ENCODE measurements around the gene SPATA22. TPM values are rescaled to one million over a fixed set of nuclear protein-coding genes. Genes with fewer than 3 reads are reported as not detected.

Gene SPATA22
- polyA plus RNA-seq, 1 of the 3 experiments (the other 2 are of a cell fraction) = not detected

GRCh38 chr17:3512505-3513171 is 41.0 kb upstream of the SPATA22 start:
- Histone ChIP-seq H3K4me2 (no peak overlapping the region), H4K20me1 (ENCODE audit: insufficient read depth) (no peaks in the 10 kb centered on the region), H3K9ac (no peak overlapping the region), H3F3A (replicated peaks; ENCODE audit: insufficient read depth) (no peaks in the 10 kb centered on the region), H3K9me2 (no peaks in the 10 kb centered on the region), H3K4me3 (ENCODE audit: low read depth in 2 of 2, low read length in 1 of 2) (no peak overlapping the region), H3K9me3 (no peaks in the 10 kb centered on the region), H2AFZ (ENCODE audit: low read depth) (no peak overlapping the region), H3K36me3 (replicated peaks in 1 of 2; ENCODE audit: control insufficient read depth in 1 of 2, insufficient read depth in 2 of 2, low read length in 1 of 2) (no peaks in the 10 kb centered on the region), H3K79me2 (ENCODE audit: insufficient read depth) (no peaks in the 10 kb centered on the region), H3K27me3 (ENCODE audit: insufficient read depth) (no peaks in the 10 kb centered on the region), H3K4me1 (ENCODE audit: control insufficient read depth in 1 of 2, insufficient read depth in 2 of 2, low read depth in 1 of 2, low read length in 1 of 2) (no peaks in the 10 kb centered on the region), H3K27ac (ENCODE audit: low read depth in 2 of 2, low read length in 1 of 2) (no peak overlapping the region)
- TF ChIP-seq REST (IDR thresholded peaks at IDR 0.05; ENCODE audit: low read depth, low read length) (no peak), RCOR1 (IDR thresholded peaks at IDR 0.05; ENCODE audit: low read length) (no peak), FOXJ3 (CRISPR knock-in tag; IDR thresholded peaks at IDR 0.05) (no peak), TEAD4 (IDR thresholded peaks at IDR 0.05; ENCODE audit: borderline replicate concordance, insufficient read depth) (no peak), GABPA (IDR thresholded peaks at IDR 0.05; ENCODE audit: low read depth) (no peak), FOSL2 (IDR thresholded peaks at IDR 0.05; ENCODE audit: borderline replicate concordance, low read depth) (no peak), NRF1 (IDR thresholded peaks at IDR 0.05; ENCODE audit: low read depth, low read length) (no peak), RXRA (IDR thresholded peaks at IDR 0.05; ENCODE audit: borderline replicate concordance, low read depth) (no peak), RAD21 (IDR thresholded peaks at IDR 0.05; ENCODE audit: low read length) (no peak), IRF3 (IDR thresholded peaks at IDR 0.05; ENCODE audit: low read depth, low read length) (no peak), EP300 (IDR thresholded peaks at IDR 0.05; ENCODE audit: borderline replicate concordance in 1 of 2, low read depth in 1 of 2, low read length in 1 of 2) (no peak), USF2 (IDR thresholded peaks at IDR 0.05; ENCODE audit: borderline replicate concordance, low read depth, low read length) (no peak), POLR2AphosphoS5 (IDR thresholded peaks at IDR 0.05; ENCODE audit: low read depth, low read length) (no peak), PBX3 (IDR thresholded peaks at IDR 0.05) (no peak), ELF1 (IDR thresholded peaks at IDR 0.05) (no peak), SMC3 (IDR thresholded peaks at IDR 0.05; ENCODE audit: low read depth, low read length) (no peak), NFIC (IDR thresholded peaks at IDR 0.05; ENCODE audit: borderline replicate concordance) (no peak)
- POLR2A ChIA-PET = interaction anchor here (0.7 kb wide), 1 partner anchor 371 kb away, joined by 3 read pairs; no protein-coding TSS in a partner anchor
- no peak for DNase-seq
- 46% methylated on average over 20 of the region's 20 CpGs for WGBS (ENCODE audit: low lambda C conversion rate)
- CTCF ChIA-PET = no interaction called here
